ENCODE measurements around the gene GRIP1.

DNA sequence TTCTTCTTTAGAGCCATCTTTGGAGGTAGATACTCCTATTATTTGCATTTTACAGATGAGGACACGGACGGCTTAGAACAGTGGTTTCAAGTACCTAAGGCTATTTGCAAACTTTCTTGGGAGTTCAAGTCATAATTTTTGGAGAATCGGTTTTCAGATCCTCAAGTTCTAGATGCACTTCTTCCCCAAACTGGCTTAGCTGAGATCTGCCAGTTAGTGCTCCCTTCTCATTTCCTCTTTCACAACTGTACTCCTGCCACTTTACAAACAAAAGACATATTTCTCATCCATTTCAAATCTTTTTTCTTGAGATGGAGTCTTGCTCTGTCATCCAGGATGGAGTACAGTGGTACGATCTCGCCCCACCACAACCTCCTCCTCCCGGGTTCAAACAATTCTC lies 299.3 kb downstream of the GRIP1 start:
- TF ChIP-seq POLR2AphosphoS5 (IDR thresholded peaks at IDR 0.05; ENCODE audit: low read depth, low read length) = no peak
- TF ChIP-seq POLR2A (IDR thresholded peaks at IDR 0.05; ENCODE audit: low read depth, low read length) = no peak
- no peak for TF ChIP-seq TAF1 (IDR thresholded peaks at IDR 0.05; ENCODE audit: borderline replicate concordance, low read depth, low read length)
